ENCODE data around the gene KCNK6. TPM values are rescaled to one million over a fixed set of nuclear protein-coding genes. Genes with fewer than 3 reads are reported as not detected.

KCNK6 gene
- total RNA-seq, 2 donors from 2014 or later: 13.7 to 19.4 TPM

- Mint-ChIP-seq H3K9me3 (no peaks in the 10 kb centered on the region), H3K4me1 (no peaks in the 10 kb centered on the region), H3K4me3 (no peak overlapping the region), H3K27ac (no peak overlapping the region), H3K36me3 (ENCODE audit: low read depth) (peaks cover 40% of the 10 kb centered on the region), H3K27me3 (no peaks in the 10 kb centered on the region)
- no peak for ATAC-seq (replicated peaks)
Observed at GRCh38 chr19:38287604-38288003, 32.0 kb upstream of the KCNK6 start.

GRCh38 chr19:38288123-38288855 is 31.4 kb upstream of the KCNK6 start:
- H3K4me1 Mint-ChIP-seq: no peaks in the 10 kb centered on the region
- H3K4me3 Mint-ChIP-seq: no peak overlapping the region
- no peaks in the 10 kb centered on the region for H3K27me3 Mint-ChIP-seq
- H3K9me3 Mint-ChIP-seq: no peaks in the 10 kb centered on the region
- H3K36me3 Mint-ChIP-seq (ENCODE audit: low read depth): peaks cover 40% of the 10 kb centered on the region
- no peak overlapping the region for H3K27ac Mint-ChIP-seq
- no peak for ATAC-seq (replicated peaks)

- Mint-ChIP-seq H3K27ac (no peak overlapping the region), H3K4me3 (no peak overlapping the region), H3K36me3 (ENCODE audit: low read depth) (peaks cover 33% of the 10 kb centered on the region), H3K4me1 (no peaks in the 10 kb centered on the region), H3K27me3 (no peaks in the 10 kb centered on the region), H3K9me3 (no peaks in the 10 kb centered on the region)
- no peak for ATAC-seq (replicated peaks)
Observed at GRCh38 chr19:38289955-38290354, 29.7 kb upstream of the KCNK6 start.

GRCh38 chr19:38290631-38291147 is 29.0 kb upstream of the KCNK6 start:
- Mint-ChIP-seq H3K27ac (no peak overlapping the region), H3K27me3 (no peaks in the 10 kb centered on the region), H3K4me3 (no peak overlapping the region), H3K9me3 (no peaks in the 10 kb centered on the region), H3K36me3 (ENCODE audit: low read depth) (peaks cover 33% of the 10 kb centered on the region), H3K4me1 (no peaks in the 10 kb centered on the region)
- ATAC-seq (replicated peaks): no peak

GRCh38 chr19:38291855-38292254 is 27.8 kb upstream of the KCNK6 start:
- ATAC-seq (replicated peaks): no peak
- no peaks in the 10 kb centered on the region for H3K27me3 Mint-ChIP-seq
- H3K4me3 Mint-ChIP-seq: no peak overlapping the region
- no peak overlapping the region for H3K27ac Mint-ChIP-seq
- no peaks in the 10 kb centered on the region for H3K9me3 Mint-ChIP-seq
- peaks cover 25% of the 10 kb centered on the region for H3K36me3 Mint-ChIP-seq (ENCODE audit: low read depth)
- H3K4me1 Mint-ChIP-seq: no peaks in the 10 kb centered on the region

GRCh38 chr19:38293281-38293680 is 26.4 kb upstream of the KCNK6 start:
- Mint-ChIP-seq H3K4me3 (no peak overlapping the region), H3K27ac (no peak overlapping the region), H3K27me3 (no peaks in the 10 kb centered on the region), H3K36me3 (ENCODE audit: low read depth) (peaks cover 25% of the 10 kb centered on the region), H3K4me1 (no peaks in the 10 kb centered on the region), H3K9me3 (no peaks in the 10 kb centered on the region)
- no peak for ATAC-seq (replicated peaks)

- Mint-ChIP-seq H3K36me3 (ENCODE audit: low read depth) (peaks cover 25% of the 10 kb centered on the region), H3K27me3 (no peaks in the 10 kb centered on the region), H3K27ac (peak overlapping the region; percentile 20), H3K4me1 (no peaks in the 10 kb centered on the region), H3K4me3 (no peak overlapping the region), H3K9me3 (no peaks in the 10 kb centered on the region)
- ATAC-seq (replicated peaks): no peak
Observed at GRCh38 chr19:38294090-38294489, 25.6 kb upstream of the KCNK6 start.

- Mint-ChIP-seq H3K9me3 (no peaks in the 10 kb centered on the region), H3K4me1 (no peaks in the 10 kb centered on the region), H3K27ac (no peak overlapping the region), H3K36me3 (ENCODE audit: low read depth) (no peaks in the 10 kb centered on the region), H3K27me3 (no peaks in the 10 kb centered on the region), H3K4me3 (no peak overlapping the region)
- ATAC-seq (replicated peaks): no peak
Observed at GRCh38 chr19:38298821-38299680, 20.6 kb upstream of the KCNK6 start.

GRCh38 chr19:38303517-38304351 is 15.9 kb upstream of the KCNK6 start, which contains the start of gene C19orf33:
C19orf33 (plus strand) TSS chr19:38304251; CDS start chr19:38304262, 11 bp downstream.
- no peak for ATAC-seq (replicated peaks)
- H3K27me3 Mint-ChIP-seq: no peaks in the 10 kb centered on the region
- no peaks in the 10 kb centered on the region for H3K4me1 Mint-ChIP-seq
- H3K27ac Mint-ChIP-seq: no peak within 1 kb of the TSS
- H3K4me3 Mint-ChIP-seq: no peak within 1 kb of the TSS
- no peaks in the 10 kb centered on the region for H3K9me3 Mint-ChIP-seq
- peaks cover 18% of the 10 kb centered on the region for H3K36me3 Mint-ChIP-seq (ENCODE audit: low read depth)

- ATAC-seq (replicated peaks): peak; percentile 3
- Mint-ChIP-seq H3K4me3 (no peak overlapping the region), H3K27me3 (no peaks in the 10 kb centered on the region), H3K9me3 (no peaks in the 10 kb centered on the region), H3K27ac (no peak overlapping the region), H3K4me1 (no peaks in the 10 kb centered on the region), H3K36me3 (ENCODE audit: low read depth) (peaks cover 18% of the 10 kb centered on the region)
Observed at GRCh38 chr19:38304352-38304865, 15.2 kb upstream of the KCNK6 start.

GRCh38 chr19:38304866-38305429 is 14.7 kb upstream of the KCNK6 start:
- ATAC-seq (replicated peaks): peak; percentile 14
- Mint-ChIP-seq H3K4me3 (no peak overlapping the region), H3K9me3 (no peaks in the 10 kb centered on the region), H3K36me3 (ENCODE audit: low read depth) (peaks cover 23% of the 10 kb centered on the region), H3K4me1 (peaks cover under 1% of the 10 kb centered on the region), H3K27me3 (no peaks in the 10 kb centered on the region), H3K27ac (no peak overlapping the region)

- Mint-ChIP-seq H3K27me3 (no peaks in the 10 kb centered on the region), H3K4me1 (peaks cover 10% of the 10 kb centered on the region), H3K36me3 (ENCODE audit: low read depth) (peaks cover 33% of the 10 kb centered on the region), H3K27ac (no peak overlapping the region), H3K9me3 (no peaks in the 10 kb centered on the region), H3K4me3 (no peak overlapping the region)
- ATAC-seq (replicated peaks): no peak
Observed at GRCh38 chr19:38306236-38306635, 13.4 kb upstream of the KCNK6 start.

- Mint-ChIP-seq H3K27me3 (no peaks in the 10 kb centered on the region), H3K9me3 (no peaks in the 10 kb centered on the region), H3K4me3 (no peak overlapping the region), H3K36me3 (ENCODE audit: low read depth) (peaks cover 33% of the 10 kb centered on the region), H3K4me1 (peaks cover 10% of the 10 kb centered on the region), H3K27ac (no peak overlapping the region)
- ATAC-seq (replicated peaks): no peak
Observed at GRCh38 chr19:38307076-38307475, 12.6 kb upstream of the KCNK6 start.

GRCh38 chr19:38307597-38307996 is 12.0 kb upstream of the KCNK6 start:
- H3K27ac Mint-ChIP-seq: no peak overlapping the region
- peaks cover 13% of the 10 kb centered on the region for H3K4me1 Mint-ChIP-seq
- H3K4me3 Mint-ChIP-seq: no peak overlapping the region
- H3K36me3 Mint-ChIP-seq (ENCODE audit: low read depth): peaks cover 33% of the 10 kb centered on the region
- H3K27me3 Mint-ChIP-seq: no peaks in the 10 kb centered on the region
- no peaks in the 10 kb centered on the region for H3K9me3 Mint-ChIP-seq
- no peak for ATAC-seq (replicated peaks)

Data from activated T-helper 17 cell treated with anti-CD3 and anti-CD28 coated beads, Interleukin-2, amount 50 U/mL, for 72 hours (primary cell).